Ovary (tissue), 3 donors: ENCODE results near the gene FNIP2.

Experiments used
- CTCF ChIP-seq, 3 donors: fragments of 450-650 bp in 2 of 3; fragments of 200-600 bp in 1 of 3; IDR thresholded peaks; one replicate each; pipeline versions ENCODE4 v1.5.1 to v1.8.0; 2016 to 2022; ENCODE audit warnings: antibody characterized with exemption in 3 of 3, mild to moderate bottlenecking in 1 of 3
- POLR2A ChIP-seq: fragments of 450-650 bp; IDR thresholded peaks from one replicate; pipeline ENCODE4 v1.6.1; 2017; ENCODE audit warnings: antibody characterized with exemption, mild to moderate bottlenecking, moderate library complexity
- donor health status: DM: no; HTN: no; CAD: no.

- TF ChIP-seq CTCF (IDR thresholded peaks at IDR 0.05) (no peak), POLR2A (no peak)
Observed at GRCh38 chr4:158728236-158728635, 40.6 kb upstream of the FNIP2 start.
